Upper lobe of left lung (tissue), 4 donors: ENCODE measurements around the gene INPP4B.

Experiments
- POLR2AphosphoS5 ChIP-seq, 2 donors: sonication (generic); formaldehyde crosslinking; IDR thresholded peaks; one replicate each; pipeline ENCODE4 v1.5.1; 2017; ENCODE audit warnings: antibody characterized with exemption in 2 of 2
- TF ChIP-seq, protein P1 (sequence below), 6 experiments: fragments of 450-650 bp in 4 of 6; fragments of 200-600 bp in 2 of 6; sonication (generic) in 2 of 6; IDR thresholded peaks; one replicate each; pipeline ENCODE4 v1.5.1; 2016 to 2019; ENCODE audit warnings: antibody characterized with exemption in 6 of 6

DNA sequence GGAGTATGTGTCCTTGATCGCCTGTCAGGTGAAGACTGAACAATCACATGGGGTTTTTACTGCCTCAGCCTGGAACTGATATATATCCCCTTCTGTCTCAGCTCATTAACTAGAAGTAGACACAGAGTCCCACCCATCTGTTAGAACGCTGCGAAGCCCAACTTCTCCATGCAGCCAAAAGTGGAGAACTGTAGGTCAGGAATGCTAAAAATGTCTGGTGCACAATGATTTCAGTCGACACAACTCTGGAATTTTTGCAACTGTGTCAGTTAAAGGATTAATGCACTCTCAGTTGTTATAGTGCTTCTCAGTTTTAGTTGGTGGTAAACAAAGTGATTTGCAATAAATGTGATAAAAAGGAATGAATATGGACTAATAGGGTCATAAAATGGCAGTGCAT is 287.2 kb downstream of the INPP4B start:
- TF ChIP-seq, protein P1, sequence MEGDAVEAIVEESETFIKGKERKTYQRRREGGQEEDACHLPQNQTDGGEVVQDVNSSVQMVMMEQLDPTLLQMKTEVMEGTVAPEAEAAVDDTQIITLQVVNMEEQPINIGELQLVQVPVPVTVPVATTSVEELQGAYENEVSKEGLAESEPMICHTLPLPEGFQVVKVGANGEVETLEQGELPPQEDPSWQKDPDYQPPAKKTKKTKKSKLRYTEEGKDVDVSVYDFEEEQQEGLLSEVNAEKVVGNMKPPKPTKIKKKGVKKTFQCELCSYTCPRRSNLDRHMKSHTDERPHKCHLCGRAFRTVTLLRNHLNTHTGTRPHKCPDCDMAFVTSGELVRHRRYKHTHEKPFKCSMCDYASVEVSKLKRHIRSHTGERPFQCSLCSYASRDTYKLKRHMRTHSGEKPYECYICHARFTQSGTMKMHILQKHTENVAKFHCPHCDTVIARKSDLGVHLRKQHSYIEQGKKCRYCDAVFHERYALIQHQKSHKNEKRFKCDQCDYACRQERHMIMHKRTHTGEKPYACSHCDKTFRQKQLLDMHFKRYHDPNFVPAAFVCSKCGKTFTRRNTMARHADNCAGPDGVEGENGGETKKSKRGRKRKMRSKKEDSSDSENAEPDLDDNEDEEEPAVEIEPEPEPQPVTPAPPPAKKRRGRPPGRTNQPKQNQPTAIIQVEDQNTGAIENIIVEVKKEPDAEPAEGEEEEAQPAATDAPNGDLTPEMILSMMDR (IDR thresholded peaks at IDR 0.05): no peak
- no peak for TF ChIP-seq POLR2AphosphoS5 (IDR thresholded peaks at IDR 0.05)
